ENCODE measurements around the gene EFTUD2. TPM values are rescaled to one million over a fixed set of nuclear protein-coding genes. Genes with fewer than 3 reads are reported as not detected.
"Not testable (repeated sequence)": the region's sequence is repeated elsewhere in the genome, so short reads cannot be mapped to it uniquely, and the experiment has no call there.

The EFTUD2 gene
- total RNA-seq, 2 experiments from 2014 or later, result 73.5 to 148 TPM

DNA sequence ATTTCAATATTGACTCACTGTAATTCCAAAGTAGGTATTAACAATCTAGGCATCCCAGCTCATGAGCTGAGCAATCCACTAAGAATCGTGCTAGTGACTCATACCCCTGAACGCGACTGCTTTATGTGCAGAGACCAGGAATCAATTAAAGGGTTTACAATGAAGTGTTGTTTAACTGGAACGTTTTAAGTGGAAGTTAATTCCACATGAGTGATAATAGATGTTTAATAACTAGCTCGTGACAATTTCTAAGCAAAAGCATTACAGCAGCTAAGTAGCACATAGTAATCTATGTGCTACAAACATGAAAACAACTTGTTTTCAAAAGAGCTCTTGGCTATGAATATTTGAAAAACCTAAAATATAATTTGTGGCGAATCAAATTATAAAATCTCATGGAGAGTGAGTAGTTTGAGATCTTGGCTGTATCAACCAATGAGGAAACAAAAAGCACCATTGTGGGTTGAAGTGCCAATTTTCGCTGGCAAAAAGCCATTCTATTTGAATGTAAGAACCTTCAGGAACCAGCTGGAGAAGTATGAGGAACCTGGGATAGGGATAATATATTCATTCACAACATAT, 78.5 kb downstream of the EFTUD2 start:
- Histone ChIP-seq H4K20me1 (ENCODE audit: insufficient read depth, low read length) (0 out of 2 replicates have a peak, but pooled peaks cover 5% of the 10 kb centered on the region), H3K36me3 (ENCODE audit: insufficient read depth, low read length) (peaks cover 8% of the 10 kb centered on the region), H3K4me1 (ENCODE audit: insufficient read depth, low read length, poor library complexity, severe bottlenecking) (no peaks in the 10 kb centered on the region), H3K4me2 (ENCODE audit: low read length) (no peak overlapping the region), H3K79me2 (ENCODE audit: insufficient read depth, low read depth, low read length) (peaks cover 21% of the 10 kb centered on the region), H3K4me3 (ENCODE audit: low read depth, low read length, poor library complexity, severe bottlenecking) (no peak overlapping the region), H3K9me3 (ENCODE audit: low read length) (no peaks in the 10 kb centered on the region), H2AFZ (ENCODE audit: low read length) (no peak overlapping the region), H3K27ac (ENCODE audit: low read depth, low read length, poor library complexity, severe bottlenecking) (no peak overlapping the region), H3K9me2 (ENCODE audit: insufficient read depth, low read length) (no peaks in the 10 kb centered on the region)
- intact Hi-C loops (cut with micrococcal nuclease; ENCODE audit: unreplicated experiment), result no loop called here
- ChIA-PET POLR2A (no interaction called here), CTCF (ENCODE audit: unreplicated experiment) (no interaction called here)
- DNase-seq (ENCODE audit: low spot score), result no peak
- BruUV-seq (replicated peaks), result TSS peak; percentile 51
- no peak for TF ChIP-seq EZH2phosphoT487 (IDR thresholded peaks at IDR 0.05; ENCODE audit: borderline replicate concordance, low read depth, low read length)
- TF ChIP-seq, protein P1, sequence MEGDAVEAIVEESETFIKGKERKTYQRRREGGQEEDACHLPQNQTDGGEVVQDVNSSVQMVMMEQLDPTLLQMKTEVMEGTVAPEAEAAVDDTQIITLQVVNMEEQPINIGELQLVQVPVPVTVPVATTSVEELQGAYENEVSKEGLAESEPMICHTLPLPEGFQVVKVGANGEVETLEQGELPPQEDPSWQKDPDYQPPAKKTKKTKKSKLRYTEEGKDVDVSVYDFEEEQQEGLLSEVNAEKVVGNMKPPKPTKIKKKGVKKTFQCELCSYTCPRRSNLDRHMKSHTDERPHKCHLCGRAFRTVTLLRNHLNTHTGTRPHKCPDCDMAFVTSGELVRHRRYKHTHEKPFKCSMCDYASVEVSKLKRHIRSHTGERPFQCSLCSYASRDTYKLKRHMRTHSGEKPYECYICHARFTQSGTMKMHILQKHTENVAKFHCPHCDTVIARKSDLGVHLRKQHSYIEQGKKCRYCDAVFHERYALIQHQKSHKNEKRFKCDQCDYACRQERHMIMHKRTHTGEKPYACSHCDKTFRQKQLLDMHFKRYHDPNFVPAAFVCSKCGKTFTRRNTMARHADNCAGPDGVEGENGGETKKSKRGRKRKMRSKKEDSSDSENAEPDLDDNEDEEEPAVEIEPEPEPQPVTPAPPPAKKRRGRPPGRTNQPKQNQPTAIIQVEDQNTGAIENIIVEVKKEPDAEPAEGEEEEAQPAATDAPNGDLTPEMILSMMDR (conservative IDR thresholded peaks at IDR 0.05; ENCODE audit: low read length), result no peak

DNA sequence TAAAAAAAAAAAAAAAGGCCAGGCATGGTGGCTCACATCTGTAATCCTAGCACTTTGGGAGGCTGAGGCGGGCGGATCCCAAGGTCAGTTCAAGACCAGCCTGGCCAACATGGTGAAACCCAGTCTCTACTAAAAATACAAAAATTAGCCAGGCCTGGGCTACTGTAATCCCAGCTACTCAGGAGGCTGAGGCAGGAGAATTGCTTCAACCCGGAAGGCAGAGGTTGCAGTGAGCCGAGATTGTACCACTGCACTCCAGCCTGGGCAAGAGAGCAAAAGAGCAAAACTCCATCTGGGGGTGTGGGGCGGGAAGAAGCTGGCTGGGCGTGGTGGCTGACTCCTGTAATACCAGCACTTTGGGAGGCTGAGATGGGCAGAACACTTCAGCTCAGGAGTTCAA, 80.7 kb downstream of the EFTUD2 start:
- POLR2A ChIA-PET; CTCF ChIA-PET (ENCODE audit: unreplicated experiment); intact Hi-C loops (cut with micrococcal nuclease; ENCODE audit: unreplicated experiment); H3K27ac ChIP-seq (ENCODE audit: low read depth, low read length, poor library complexity, severe bottlenecking); H3K4me3 ChIP-seq (ENCODE audit: low read depth, low read length, poor library complexity, severe bottlenecking); BruUV-seq (replicated peaks); H4K20me1 ChIP-seq (ENCODE audit: insufficient read depth, low read length); H3K36me3 ChIP-seq (ENCODE audit: insufficient read depth, low read length); H3K4me1 ChIP-seq (ENCODE audit: insufficient read depth, low read length, poor library complexity, severe bottlenecking); H3K9me2 ChIP-seq (ENCODE audit: insufficient read depth, low read length); DNase-seq (ENCODE audit: low spot score); H3K9me3 ChIP-seq (ENCODE audit: low read length); H3K4me2 ChIP-seq (ENCODE audit: low read length); H2AFZ ChIP-seq (ENCODE audit: low read length): not testable (repeated sequence)
- peaks cover 30% of the 10 kb centered on the region for H3K79me2 ChIP-seq (ENCODE audit: insufficient read depth, low read depth, low read length)

DNA sequence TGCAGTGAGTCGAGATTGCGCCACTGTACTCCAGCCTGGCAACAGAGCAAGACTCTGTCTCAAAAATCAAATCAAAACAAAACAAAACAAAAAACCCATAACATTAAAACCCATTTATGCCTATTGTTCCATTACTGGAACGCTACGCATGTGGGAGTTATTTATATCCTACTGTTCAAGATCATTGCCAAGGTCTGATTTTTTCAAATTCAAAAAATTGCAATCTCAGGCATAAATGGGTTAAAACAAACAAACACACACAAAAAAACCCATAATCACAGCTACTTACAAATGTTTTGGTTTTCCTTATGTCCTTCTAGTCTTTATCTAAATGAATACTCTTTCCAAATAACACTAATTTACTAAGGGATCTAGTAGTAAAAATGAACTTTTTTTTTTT, 87.0 kb downstream of the EFTUD2 start:
- Histone ChIP-seq H3K79me2 (ENCODE audit: insufficient read depth, low read depth, low read length) (peaks cover 13% of the 10 kb centered on the region), H3K4me1 (ENCODE audit: insufficient read depth, low read length, poor library complexity, severe bottlenecking) (no peaks in the 10 kb centered on the region), H4K20me1 (ENCODE audit: insufficient read depth, low read length) (0 out of 2 replicates have a peak, but pooled peaks cover 5% of the 10 kb centered on the region), H3K36me3 (ENCODE audit: insufficient read depth, low read length) (no peaks in the 10 kb centered on the region), H3K9me3 (ENCODE audit: low read length) (no peaks in the 10 kb centered on the region), H2AFZ (ENCODE audit: low read length) (no peak overlapping the region), H3K27ac (ENCODE audit: low read depth, low read length, poor library complexity, severe bottlenecking) (no peak overlapping the region), H3K4me2 (ENCODE audit: low read length) (no peak overlapping the region), H3K4me3 (ENCODE audit: low read depth, low read length, poor library complexity, severe bottlenecking) (no peak overlapping the region), H3K9me2 (ENCODE audit: insufficient read depth, low read length) (no peaks in the 10 kb centered on the region)
- intact Hi-C loops (cut with micrococcal nuclease; ENCODE audit: unreplicated experiment), result no loop called here
- ChIA-PET CTCF (ENCODE audit: unreplicated experiment) (no interaction called here), POLR2A (no interaction called here)
- BruUV-seq (replicated peaks), result no TSS peak
- no peak for DNase-seq (ENCODE audit: low spot score)
- TF ChIP-seq, protein P1 (conservative IDR thresholded peaks at IDR 0.05; ENCODE audit: low read length), result no peak
- TF ChIP-seq EZH2phosphoT487 (IDR thresholded peaks at IDR 0.05; ENCODE audit: borderline replicate concordance, low read depth, low read length), result no peak

DNA sequence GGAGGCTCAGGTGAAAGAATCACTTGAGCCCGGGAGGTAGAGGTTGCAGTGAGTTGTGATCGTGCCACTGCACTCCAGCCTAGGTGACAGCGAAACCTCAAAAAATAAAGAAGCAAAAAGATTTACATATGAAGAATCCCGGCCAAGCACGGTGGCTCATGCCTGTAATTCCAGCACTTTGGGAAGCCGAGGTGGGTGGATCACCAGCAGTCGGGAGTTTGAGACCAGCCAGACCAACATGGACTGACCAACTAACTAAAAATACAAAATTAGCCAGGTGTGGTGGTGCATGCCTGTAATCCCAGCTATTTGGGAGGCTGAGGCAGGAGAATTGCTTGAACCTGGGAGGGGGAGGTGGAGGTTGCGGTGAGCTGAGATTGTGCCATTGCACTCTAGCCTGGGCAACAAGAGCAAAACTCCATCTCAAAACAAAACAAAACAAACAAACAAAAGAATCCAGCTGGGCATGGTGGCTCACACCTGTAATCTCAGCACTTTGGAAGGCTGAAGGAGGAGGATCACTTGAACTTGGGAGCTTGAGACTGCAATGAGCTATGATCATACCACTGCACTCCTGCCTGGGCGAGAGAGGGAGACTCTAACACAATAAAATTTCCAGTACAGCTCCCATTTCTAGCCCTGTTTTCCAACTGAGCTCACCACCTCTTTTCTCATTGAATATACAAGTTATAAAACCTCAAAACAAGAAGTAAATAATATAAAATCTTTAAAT, 90.4 kb downstream of the EFTUD2 start:
- BruUV-seq (replicated peaks); CTCF ChIA-PET (ENCODE audit: unreplicated experiment): not testable (repeated sequence)
- POLR2A ChIA-PET, result interaction anchor here (1.5 kb wide), 1 partner anchor 14 kb away, joined by 4 read pairs; no protein-coding TSS in a partner anchor

More for the DNA sequence above, 90.4 kb downstream of the EFTUD2 start:
- H2AFZ ChIP-seq (ENCODE audit: low read length); H3K9me2 ChIP-seq (ENCODE audit: insufficient read depth, low read length); H3K27ac ChIP-seq (ENCODE audit: low read depth, low read length, poor library complexity, severe bottlenecking); H4K20me1 ChIP-seq (ENCODE audit: insufficient read depth, low read length); H3K4me2 ChIP-seq (ENCODE audit: low read length); intact Hi-C loops (cut with micrococcal nuclease; ENCODE audit: unreplicated experiment); H3K4me1 ChIP-seq (ENCODE audit: insufficient read depth, low read length, poor library complexity, severe bottlenecking); DNase-seq (ENCODE audit: low spot score); H3K4me3 ChIP-seq (ENCODE audit: low read depth, low read length, poor library complexity, severe bottlenecking); H3K79me2 ChIP-seq (ENCODE audit: insufficient read depth, low read depth, low read length); H3K9me3 ChIP-seq (ENCODE audit: low read length): not testable (repeated sequence)
- H3K36me3 ChIP-seq (ENCODE audit: insufficient read depth, low read length), result peaks cover 31% of the 10 kb centered on the region

Measured in OCI-LY7 (cell line).